ENCODE results near the gene CBARP. TPM values are rescaled to one million over a fixed set of nuclear protein-coding genes. Genes with fewer than 3 reads are reported as not detected.

CBARP gene
- total and polyA plus RNA-seq, 2 of the 13 experiments (the other 11 are each of a cell fraction or from before 2014, with no cell fraction given), result 1.2 to 1.4 TPM

DNA sequence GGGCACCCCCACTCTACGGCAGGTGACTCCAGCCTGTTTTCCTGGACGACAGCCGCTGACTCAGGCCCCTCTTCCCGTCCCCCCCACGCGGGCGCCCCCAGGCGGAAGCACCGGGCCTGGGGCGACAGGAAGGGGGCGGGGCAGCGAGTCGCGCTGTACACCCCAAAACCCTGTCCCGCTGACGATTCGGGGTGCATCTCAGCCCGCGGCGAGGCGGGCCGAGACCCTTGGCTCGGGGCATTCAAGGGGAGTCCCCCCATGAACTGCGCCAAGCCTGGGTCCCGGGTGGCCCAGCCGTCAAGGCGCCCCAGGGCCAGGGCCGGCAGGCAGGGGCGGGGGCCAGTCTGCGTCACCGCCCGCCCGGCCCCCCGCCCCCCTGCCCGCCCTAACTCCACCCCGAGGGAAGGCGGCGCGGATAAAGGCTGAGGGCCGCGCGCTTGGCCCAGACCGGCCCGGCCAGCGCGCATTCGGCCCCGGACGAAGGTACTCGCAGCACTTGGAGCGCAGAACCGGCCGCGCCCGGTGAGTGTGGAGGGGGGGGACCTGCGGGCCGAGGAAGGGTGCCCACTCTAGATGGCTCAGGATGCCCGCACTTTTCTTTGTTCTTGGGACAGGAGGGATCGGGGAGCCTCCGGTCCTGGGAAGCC, 10.5 kb upstream of the CBARP start, which contains the start of gene MIDN (continued):
- TF ChIP-seq ZBTB43 (CRISPR knock-in tag; conservative IDR thresholded peaks at IDR 0.05), result 0 out of 2 replicates have a peak, but pooled peaks have one; percentile 15
- TF ChIP-seq TEAD2 (CRISPR knock-in tag; IDR thresholded peaks at IDR 0.05), result no peak
- peak; percentile 94 for TF ChIP-seq ZNF354B (CRISPR knock-in tag; IDR thresholded peaks at IDR 0.05)
- TF ChIP-seq ZNF766 (CRISPR knock-in tag; IDR thresholded peaks at IDR 0.05; ENCODE audit: borderline replicate concordance), result no peak
- TF ChIP-seq RFX5 (IDR thresholded peaks at IDR 0.05; ENCODE audit: low read depth, low read length), result no peak
- TF ChIP-seq ZNF776 (CRISPR knock-in tag; IDR thresholded peaks at IDR 0.05), result no peak
- 0 out of 2 replicates have a peak, but pooled peaks have one; percentile 19 for TF ChIP-seq TFDP2 (CRISPR knock-in tag; IDR thresholded peaks at IDR 0.05)
- TF ChIP-seq HMGXB4 (CRISPR knock-in tag; IDR thresholded peaks at IDR 0.05; ENCODE audit: borderline replicate concordance in 1 of 2, low read depth in 1 of 2), result peak in 1 of 2 experiments; percentile 78; a peak in 3 of 4 replicates
- TF ChIP-seq, protein P1, sequence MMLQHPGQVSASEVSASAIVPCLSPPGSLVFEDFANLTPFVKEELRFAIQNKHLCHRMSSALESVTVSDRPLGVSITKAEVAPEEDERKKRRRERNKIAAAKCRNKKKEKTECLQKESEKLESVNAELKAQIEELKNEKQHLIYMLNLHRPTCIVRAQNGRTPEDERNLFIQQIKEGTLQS (CRISPR knock-in tag; IDR thresholded peaks at IDR 0.05), result no peak
- TF ChIP-seq CCDC6 (CRISPR knock-in tag; IDR thresholded peaks at IDR 0.05), result peak; percentile 80; the same call in 1 of the 2 replicates
- TF ChIP-seq, protein P2, sequence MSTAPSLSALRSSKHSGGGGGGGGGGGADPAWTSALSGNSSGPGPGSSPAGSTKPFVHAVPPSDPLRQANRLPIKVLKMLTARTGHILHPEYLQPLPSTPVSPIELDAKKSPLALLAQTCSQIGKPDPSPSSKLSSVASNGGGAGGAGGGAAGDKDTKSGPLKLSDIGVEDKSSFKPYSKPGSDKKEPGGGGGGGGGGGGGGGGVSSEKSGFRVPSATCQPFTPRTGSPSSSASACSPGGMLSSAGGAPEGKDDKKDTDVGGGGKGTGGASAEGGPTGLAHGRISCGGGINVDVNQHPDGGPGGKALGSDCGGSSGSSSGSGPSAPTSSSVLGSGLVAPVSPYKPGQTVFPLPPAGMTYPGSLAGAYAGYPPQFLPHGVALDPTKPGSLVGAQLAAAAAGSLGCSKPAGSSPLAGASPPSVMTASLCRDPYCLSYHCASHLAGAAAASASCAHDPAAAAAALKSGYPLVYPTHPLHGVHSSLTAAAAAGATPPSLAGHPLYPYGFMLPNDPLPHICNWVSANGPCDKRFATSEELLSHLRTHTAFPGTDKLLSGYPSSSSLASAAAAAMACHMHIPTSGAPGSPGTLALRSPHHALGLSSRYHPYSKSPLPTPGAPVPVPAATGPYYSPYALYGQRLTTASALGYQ (CRISPR knock-in tag; IDR thresholded peaks at IDR 0.05), result peak; percentile 71; the same call in 1 of the 2 replicates
- no peak for TF ChIP-seq ZBTB2 (CRISPR knock-in tag; IDR thresholded peaks at IDR 0.05; ENCODE audit: low read depth)
- TF ChIP-seq SMC3 (IDR thresholded peaks at IDR 0.05; ENCODE audit: low read length), result no peak
- TF ChIP-seq ZNF563 (CRISPR knock-in tag; IDR thresholded peaks at IDR 0.05), result 0 out of 2 replicates have a peak, but pooled peaks have one; percentile 38
- peak; percentile 40; the same call in 1 of the 2 replicates for TF ChIP-seq MYC (CRISPR knock-in tag; IDR thresholded peaks at IDR 0.05; ENCODE audit: borderline replicate concordance)
- TF ChIP-seq U2AF2 (IDR thresholded peaks at IDR 0.05; ENCODE audit: low read depth, low read length), result no peak
- TF ChIP-seq, protein P3, sequence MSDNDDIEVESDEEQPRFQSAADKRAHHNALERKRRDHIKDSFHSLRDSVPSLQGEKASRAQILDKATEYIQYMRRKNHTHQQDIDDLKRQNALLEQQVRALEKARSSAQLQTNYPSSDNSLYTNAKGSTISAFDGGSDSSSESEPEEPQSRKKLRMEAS (IDR thresholded peaks at IDR 0.05), result peak; percentile 64; the same call in 1 of the 2 replicates
- no peak for TF ChIP-seq ATF4 (CRISPR knock-in tag; IDR thresholded peaks at IDR 0.05)
- peak; percentile 76; the same call in 1 of the 2 replicates for TF ChIP-seq TAF1 (CRISPR knock-in tag; IDR thresholded peaks at IDR 0.05)
- no peak for TF ChIP-seq ZFP36L2 (CRISPR knock-in tag; IDR thresholded peaks at IDR 0.05)
